HG03025 (cell line): Measurements from ENCODE around the gene GPHA2.

Experiments used
- ATAC-seq: cut with Tn5 transposase; IDR thresholded peaks from one replicate; pipeline ENCODE4 v1.9.1; 2021; ENCODE audit warnings: mild to moderate bottlenecking, moderate library complexity; ENCODE audit not compliant: unreplicated experiment, low FRiP score

The GPHA2 gene

GRCh38 chr11:64931290-64931689 lies 4.4 kb downstream of the GPHA2 start:
- no peak for ATAC-seq

- no peak for ATAC-seq
These were observed 5.4 kb downstream of the GPHA2 start for GRCh38 chr11:64930340-64930739.

- no peak for ATAC-seq
These were observed 6.1 kb downstream of the GPHA2 start for GRCh38 chr11:64929625-64930024.

GRCh38 chr11:64928957-64929356 lies 6.7 kb downstream of the GPHA2 start:
- no peak for ATAC-seq

- ATAC-seq: no peak
These were observed 9.0 kb downstream of the GPHA2 start for GRCh38 chr11:64926689-64927088.

GRCh38 chr11:64925536-64926436 lies 9.9 kb downstream of the GPHA2 start:
- ATAC-seq: no peak

GRCh38 chr11:64924910-64925284 lies 10.8 kb downstream of the GPHA2 start:
- ATAC-seq: no peak

GRCh38 chr11:64923944-64924909 lies 11.5 kb downstream of the GPHA2 start, which contains the start of gene PPP2R5B:
PPP2R5B (plus strand) TSS chr11:64924689; CDS start chr11:64925735, 1,046 bp downstream.
- ATAC-seq: peak; percentile 76

- no peak for ATAC-seq
These were observed 12.5 kb downstream of the GPHA2 start for GRCh38 chr11:64923151-64923661.

GRCh38 chr11:64921384-64921783 lies 14.3 kb downstream of the GPHA2 start:
- ATAC-seq: no peak

- ATAC-seq: no peak
These were observed 15.6 kb downstream of the GPHA2 start for GRCh38 chr11:64920124-64920523.

- ATAC-seq: no peak
These were observed 16.1 kb downstream of the GPHA2 start for GRCh38 chr11:64919627-64920026.

GRCh38 chr11:64918017-64918416 lies 17.7 kb downstream of the GPHA2 start:
- no peak for ATAC-seq

- ATAC-seq: no peak
These were observed 18.1 kb downstream of the GPHA2 start for GRCh38 chr11:64917663-64917995.

GRCh38 chr11:64916775-64917662 lies 18.7 kb downstream of the GPHA2 start, which contains the start of gene ATG2A:
ATG2A (minus strand) TSS chr11:64917209; CDS start chr11:64917135, 74 bp downstream.
- ATAC-seq: peak; percentile 95

- no peak for ATAC-seq
These were observed 19.5 kb downstream of the GPHA2 start for GRCh38 chr11:64916040-64916774.

GRCh38 chr11:64915376-64915887 lies 20.3 kb downstream of the GPHA2 start:
- no peak for ATAC-seq

- ATAC-seq: no peak
These were observed 21.6 kb downstream of the GPHA2 start for GRCh38 chr11:64914123-64914522.

GRCh38 chr11:64913171-64913727 lies 22.4 kb downstream of the GPHA2 start:
- ATAC-seq: no peak
